Measurements from ENCODE around the gene KRTAP26-1.

- TF ChIP-seq USF2 (IDR thresholded peaks at IDR 0.05; ENCODE audit: low read depth, low read length) (no peak), FOS (IDR thresholded peaks at IDR 0.05; ENCODE audit: low read depth, low read length) (no peak), CTCF (conservative IDR thresholded peaks at IDR 0.05; ENCODE audit: low read depth, low read length) (no peak), SMC3 (IDR thresholded peaks at IDR 0.05; ENCODE audit: low read depth, low read length) (no peak), POLR2A (IDR thresholded peaks at IDR 0.05; ENCODE audit: low read depth, low read length) (no peak), RAD21 (IDR thresholded peaks at IDR 0.05; ENCODE audit: low read length) (no peak), CEBPB (IDR thresholded peaks at IDR 0.05; ENCODE audit: low read depth, low read length) (no peak), BHLHE40 (IDR thresholded peaks at IDR 0.05; ENCODE audit: low read depth, low read length) (no peak), NFE2L2 (IDR thresholded peaks at IDR 0.05; ENCODE audit: low read depth, low read length) (no peak), RFX5 (IDR thresholded peaks at IDR 0.05; ENCODE audit: low read depth, low read length) (no peak), MAFK (IDR thresholded peaks at IDR 0.05; ENCODE audit: low read depth, low read length) (no peak), MAZ (IDR thresholded peaks at IDR 0.05; ENCODE audit: borderline replicate concordance, low read depth, low read length) (no peak), CHD1 (IDR thresholded peaks at IDR 0.05; ENCODE audit: low read depth, low read length) (no peak)
These were observed 31.4 kb upstream of the KRTAP26-1 start for GRCh38 chr21:30351534-30351933.

All from IMR-90 (cell line).